Measurements from ENCODE around the gene KANK3. TPM values are rescaled to one million over a fixed set of nuclear protein-coding genes. Genes with fewer than 3 reads are reported as not detected.

Gene KANK3
- total and polyA plus RNA-seq, 9 of the 15 experiments (the other 6 are each of a cell fraction or from before 2014, with no cell fraction given), result 0.03 to 0.40 (median 0.08) TPM; not detected in 6

DNA sequence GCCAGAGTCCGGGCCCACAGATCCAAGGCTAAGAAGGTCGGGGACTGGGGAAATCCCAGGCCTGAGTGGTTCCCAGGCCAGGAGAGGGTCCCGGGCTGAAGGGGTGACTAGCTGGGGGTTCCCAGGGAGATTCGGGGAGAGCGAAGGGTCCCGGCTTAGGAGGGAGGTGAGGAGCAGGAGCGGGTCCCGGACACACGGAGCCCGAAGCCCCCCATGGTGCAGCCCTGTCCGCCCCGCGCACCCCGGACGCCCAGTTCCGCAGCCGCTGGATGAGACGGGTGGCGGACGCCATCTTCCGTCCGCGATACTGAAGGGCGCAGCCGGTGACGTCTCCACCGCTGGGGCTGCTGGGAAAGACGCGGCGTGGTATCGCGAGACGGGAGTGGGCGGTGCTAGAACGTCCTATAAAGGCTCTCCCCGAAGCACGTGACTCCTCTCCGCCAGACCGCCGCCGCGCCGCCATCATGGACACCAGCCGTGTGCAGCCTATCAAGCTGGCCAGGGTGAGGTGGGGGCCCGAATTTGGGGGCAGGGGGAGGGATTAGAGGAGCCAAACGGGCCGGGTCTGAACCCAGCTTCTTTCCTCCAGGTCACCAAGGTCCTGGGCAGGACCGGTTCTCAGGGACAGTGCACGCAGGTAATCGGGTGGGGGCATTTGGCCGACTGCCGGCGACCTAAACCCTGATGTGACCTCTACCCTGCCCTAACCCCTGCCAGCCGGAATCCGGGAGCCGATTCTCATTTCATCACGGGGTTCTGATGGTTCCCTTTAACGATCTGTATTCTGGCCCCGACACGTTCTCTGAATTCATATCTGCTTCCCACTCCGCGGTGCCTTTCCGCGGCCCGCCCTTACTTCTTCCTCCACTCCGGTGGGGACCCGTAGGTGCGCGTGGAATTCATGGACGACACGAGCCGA lies 21.7 kb downstream of the KANK3 start, which contains the start of the genes NDUFA7 and RPS28 (continued):
- TF ChIP-seq, protein P1, sequence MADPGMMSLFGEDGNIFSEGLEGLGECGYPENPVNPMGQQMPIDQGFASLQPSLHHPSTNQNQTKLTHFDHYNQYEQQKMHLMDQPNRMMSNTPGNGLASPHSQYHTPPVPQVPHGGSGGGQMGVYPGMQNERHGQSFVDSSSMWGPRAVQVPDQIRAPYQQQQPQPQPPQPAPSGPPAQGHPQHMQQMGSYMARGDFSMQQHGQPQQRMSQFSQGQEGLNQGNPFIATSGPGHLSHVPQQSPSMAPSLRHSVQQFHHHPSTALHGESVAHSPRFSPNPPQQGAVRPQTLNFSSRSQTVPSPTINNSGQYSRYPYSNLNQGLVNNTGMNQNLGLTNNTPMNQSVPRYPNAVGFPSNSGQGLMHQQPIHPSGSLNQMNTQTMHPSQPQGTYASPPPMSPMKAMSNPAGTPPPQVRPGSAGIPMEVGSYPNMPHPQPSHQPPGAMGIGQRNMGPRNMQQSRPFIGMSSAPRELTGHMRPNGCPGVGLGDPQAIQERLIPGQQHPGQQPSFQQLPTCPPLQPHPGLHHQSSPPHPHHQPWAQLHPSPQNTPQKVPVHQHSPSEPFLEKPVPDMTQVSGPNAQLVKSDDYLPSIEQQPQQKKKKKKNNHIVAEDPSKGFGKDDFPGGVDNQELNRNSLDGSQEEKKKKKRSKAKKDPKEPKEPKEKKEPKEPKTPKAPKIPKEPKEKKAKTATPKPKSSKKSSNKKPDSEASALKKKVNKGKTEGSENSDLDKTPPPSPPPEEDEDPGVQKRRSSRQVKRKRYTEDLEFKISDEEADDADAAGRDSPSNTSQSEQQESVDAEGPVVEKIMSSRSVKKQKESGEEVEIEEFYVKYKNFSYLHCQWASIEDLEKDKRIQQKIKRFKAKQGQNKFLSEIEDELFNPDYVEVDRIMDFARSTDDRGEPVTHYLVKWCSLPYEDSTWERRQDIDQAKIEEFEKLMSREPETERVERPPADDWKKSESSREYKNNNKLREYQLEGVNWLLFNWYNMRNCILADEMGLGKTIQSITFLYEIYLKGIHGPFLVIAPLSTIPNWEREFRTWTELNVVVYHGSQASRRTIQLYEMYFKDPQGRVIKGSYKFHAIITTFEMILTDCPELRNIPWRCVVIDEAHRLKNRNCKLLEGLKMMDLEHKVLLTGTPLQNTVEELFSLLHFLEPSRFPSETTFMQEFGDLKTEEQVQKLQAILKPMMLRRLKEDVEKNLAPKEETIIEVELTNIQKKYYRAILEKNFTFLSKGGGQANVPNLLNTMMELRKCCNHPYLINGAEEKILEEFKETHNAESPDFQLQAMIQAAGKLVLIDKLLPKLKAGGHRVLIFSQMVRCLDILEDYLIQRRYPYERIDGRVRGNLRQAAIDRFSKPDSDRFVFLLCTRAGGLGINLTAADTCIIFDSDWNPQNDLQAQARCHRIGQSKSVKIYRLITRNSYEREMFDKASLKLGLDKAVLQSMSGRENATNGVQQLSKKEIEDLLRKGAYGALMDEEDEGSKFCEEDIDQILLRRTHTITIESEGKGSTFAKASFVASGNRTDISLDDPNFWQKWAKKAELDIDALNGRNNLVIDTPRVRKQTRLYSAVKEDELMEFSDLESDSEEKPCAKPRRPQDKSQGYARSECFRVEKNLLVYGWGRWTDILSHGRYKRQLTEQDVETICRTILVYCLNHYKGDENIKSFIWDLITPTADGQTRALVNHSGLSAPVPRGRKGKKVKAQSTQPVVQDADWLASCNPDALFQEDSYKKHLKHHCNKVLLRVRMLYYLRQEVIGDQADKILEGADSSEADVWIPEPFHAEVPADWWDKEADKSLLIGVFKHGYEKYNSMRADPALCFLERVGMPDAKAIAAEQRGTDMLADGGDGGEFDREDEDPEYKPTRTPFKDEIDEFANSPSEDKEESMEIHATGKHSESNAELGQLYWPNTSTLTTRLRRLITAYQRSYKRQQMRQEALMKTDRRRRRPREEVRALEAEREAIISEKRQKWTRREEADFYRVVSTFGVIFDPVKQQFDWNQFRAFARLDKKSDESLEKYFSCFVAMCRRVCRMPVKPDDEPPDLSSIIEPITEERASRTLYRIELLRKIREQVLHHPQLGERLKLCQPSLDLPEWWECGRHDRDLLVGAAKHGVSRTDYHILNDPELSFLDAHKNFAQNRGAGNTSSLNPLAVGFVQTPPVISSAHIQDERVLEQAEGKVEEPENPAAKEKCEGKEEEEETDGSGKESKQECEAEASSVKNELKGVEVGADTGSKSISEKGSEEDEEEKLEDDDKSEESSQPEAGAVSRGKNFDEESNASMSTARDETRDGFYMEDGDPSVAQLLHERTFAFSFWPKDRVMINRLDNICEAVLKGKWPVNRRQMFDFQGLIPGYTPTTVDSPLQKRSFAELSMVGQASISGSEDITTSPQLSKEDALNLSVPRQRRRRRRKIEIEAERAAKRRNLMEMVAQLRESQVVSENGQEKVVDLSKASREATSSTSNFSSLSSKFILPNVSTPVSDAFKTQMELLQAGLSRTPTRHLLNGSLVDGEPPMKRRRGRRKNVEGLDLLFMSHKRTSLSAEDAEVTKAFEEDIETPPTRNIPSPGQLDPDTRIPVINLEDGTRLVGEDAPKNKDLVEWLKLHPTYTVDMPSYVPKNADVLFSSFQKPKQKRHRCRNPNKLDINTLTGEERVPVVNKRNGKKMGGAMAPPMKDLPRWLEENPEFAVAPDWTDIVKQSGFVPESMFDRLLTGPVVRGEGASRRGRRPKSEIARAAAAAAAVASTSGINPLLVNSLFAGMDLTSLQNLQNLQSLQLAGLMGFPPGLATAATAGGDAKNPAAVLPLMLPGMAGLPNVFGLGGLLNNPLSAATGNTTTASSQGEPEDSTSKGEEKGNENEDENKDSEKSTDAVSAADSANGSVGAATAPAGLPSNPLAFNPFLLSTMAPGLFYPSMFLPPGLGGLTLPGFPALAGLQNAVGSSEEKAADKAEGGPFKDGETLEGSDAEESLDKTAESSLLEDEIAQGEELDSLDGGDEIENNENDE (IDR thresholded peaks at IDR 0.05; ENCODE audit: low read depth, low read length), result no peak
- TF ChIP-seq SUPT5H (IDR thresholded peaks at IDR 0.05), result peak; percentile 96
- TF ChIP-seq RAD21 (CRISPR knock-in tag; conservative IDR thresholded peaks at IDR 0.05 in 1 of 2, IDR thresholded peaks at IDR 0.05 in 1 of 2), result peak; percentile 23 to 30; a peak in 2 of 4 replicates
- no peak for TF ChIP-seq NCOA2 (IDR thresholded peaks at IDR 0.05; ENCODE audit: partially characterized antibody in 2 of 2)
- no peak for TF ChIP-seq HMG20A (CRISPR knock-in tag; conservative IDR thresholded peaks at IDR 0.05)
- no peak for TF ChIP-seq CBFA2T3 (IDR thresholded peaks at IDR 0.05)
- TF ChIP-seq, protein P2, sequence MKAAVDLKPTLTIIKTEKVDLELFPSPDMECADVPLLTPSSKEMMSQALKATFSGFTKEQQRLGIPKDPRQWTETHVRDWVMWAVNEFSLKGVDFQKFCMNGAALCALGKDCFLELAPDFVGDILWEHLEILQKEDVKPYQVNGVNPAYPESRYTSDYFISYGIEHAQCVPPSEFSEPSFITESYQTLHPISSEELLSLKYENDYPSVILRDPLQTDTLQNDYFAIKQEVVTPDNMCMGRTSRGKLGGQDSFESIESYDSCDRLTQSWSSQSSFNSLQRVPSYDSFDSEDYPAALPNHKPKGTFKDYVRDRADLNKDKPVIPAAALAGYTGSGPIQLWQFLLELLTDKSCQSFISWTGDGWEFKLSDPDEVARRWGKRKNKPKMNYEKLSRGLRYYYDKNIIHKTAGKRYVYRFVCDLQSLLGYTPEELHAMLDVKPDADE (conservative IDR thresholded peaks at IDR 0.05; ENCODE audit: control insufficient read depth, low read depth, low read length), result peak; percentile 63; the same call in 1 of the 2 replicates

All from K562 (cell line).